Lower lobe of right lung (tissue), 2 donors: ENCODE results near the gene PA2G4. TPM values are rescaled to one million over a fixed set of nuclear protein-coding genes. Genes with fewer than 3 reads are reported as not detected.
"Not testable (repeated sequence)": the region's sequence is repeated elsewhere in the genome, so short reads cannot be mapped to it uniquely, and the experiment has no call there.

Experiments used
- ATAC-seq, 2 donors: fragments of 200-7000 bp; cut with Tn5 transposase; one replicate each; pipeline ENCODE4 v1.9.1; 2020 to 2022; ENCODE audit warnings: mild to moderate bottlenecking in 2 of 2, moderate library complexity in 2 of 2
- DNase-seq: peaks from one replicate; pipeline ENCODE4 v3.0.0-alpha.2; 2020
- H3K27ac ChIP-seq: fragments of 200-600 bp; one replicate; pipeline ENCODE4 v1.8.0; 2022
- H3K27me3 ChIP-seq: fragments of 200-600 bp; one replicate; pipeline ENCODE4 v1.8.0; 2022; ENCODE audit warnings: low read depth
- H3K36me3 ChIP-seq: fragments of 200-600 bp; one replicate; pipeline ENCODE4 v1.8.0; 2022; ENCODE audit warnings: mild to moderate bottlenecking
- H3K4me1 ChIP-seq: fragments of 200-600 bp; one replicate; pipeline ENCODE4 v1.8.0; 2022
- H3K4me3 ChIP-seq: fragments of 200-600 bp; one replicate; pipeline ENCODE4 v1.8.0; 2022; ENCODE audit warnings: mild to moderate bottlenecking
- H3K9me3 ChIP-seq: fragments of 200-600 bp; one replicate; pipeline ENCODE4 v1.8.0; 2022
- intact Hi-C: fragments of 100-400 bp; cut with DNase I; formaldehyde crosslinking; loops from one replicate; pipeline ENCODE4 v1.11.0; 2022
- long read RNA-seq: library from polyadenylated mRNA; unstranded; transcript quantifications from one replicate; pipeline ENCODE4 v2.0.0, GENCODE V29; 2021
- total RNA-seq: library from RNA; stranded (reverse); fragmentation: NEBNext Ultra II Directional; extraction: Animal tissue kit (Norgen Biotek cat#: 25700); gene quantifications from one replicate; pipeline ENCODE4 v1.2.1, GENCODE V29; 2021
- TF ChIP-seq, protein P1 (sequence below): fragments of 200-600 bp; IDR thresholded peaks from one replicate; pipeline ENCODE4 v1.8.0; 2022; ENCODE audit warnings: antibody characterized with exemption, mild to moderate bottlenecking
- donor health status: DM: no; HTN: yes; CAD: no; lungs with severe emphysema.

PA2G4 gene
- 69.4 TPM for total RNA-seq
- long read RNA-seq, transcript PA2G4-201 (13 exons, 2,577 nt), result major isoform, 79 of 133 reads
- long read RNA-seq, partial matches to known transcripts, result 48 of 133 reads
- long read RNA-seq, other reads (novel, unspliced or antisense), result 4 of 133 reads

DNA sequence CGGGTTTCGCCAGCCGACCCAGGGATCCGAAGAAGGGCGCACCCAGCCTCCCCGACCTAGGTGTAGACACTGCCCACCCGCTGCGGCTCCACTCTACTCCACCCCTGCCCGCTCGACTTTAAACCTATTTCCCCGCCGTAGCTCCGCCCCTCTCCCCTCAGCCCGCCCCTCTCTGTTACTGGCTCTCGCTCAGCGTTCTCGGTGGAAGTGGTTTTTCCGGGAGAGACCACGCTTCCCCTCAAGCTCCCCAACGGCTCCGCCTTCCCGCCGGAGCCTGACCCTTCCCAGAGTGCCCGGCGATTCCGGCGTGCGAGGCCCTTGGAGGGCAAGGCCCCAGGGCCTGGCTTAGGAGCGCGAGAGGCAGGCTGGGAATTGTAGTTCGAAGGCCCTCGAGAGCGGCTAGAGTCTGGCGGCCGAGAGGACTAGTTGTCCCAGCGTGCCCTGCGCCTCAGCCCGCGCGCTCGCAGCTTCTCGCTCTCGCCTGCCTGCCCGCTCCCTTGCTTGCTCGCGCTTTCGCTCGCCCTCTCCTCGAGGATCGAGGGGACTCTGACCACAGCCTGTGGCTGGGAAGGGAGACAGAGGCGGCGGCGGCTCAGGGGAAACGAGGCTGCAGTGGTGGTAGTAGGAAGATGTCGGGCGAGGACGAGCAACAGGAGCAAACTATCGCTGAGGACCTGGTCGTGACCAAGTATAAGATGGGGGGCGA lies at the start of gene PA2G4:
PA2G4 (plus strand) TSS at position 451 of the 706 bp plus-strand sequence; CDS start at position 630, 179 bp downstream.
- peak within 1 kb of the TSS; percentile 85 for H3K27ac ChIP-seq
- peak within 1 kb of the TSS; percentile 95 for H3K4me3 ChIP-seq
- DNase-seq, result peak; percentile 99
- H3K4me1 ChIP-seq, result peaks cover 28% of the 10 kb centered on the region
- H3K9me3 ChIP-seq, result no peaks in the 10 kb centered on the region
- TF ChIP-seq, protein P1, sequence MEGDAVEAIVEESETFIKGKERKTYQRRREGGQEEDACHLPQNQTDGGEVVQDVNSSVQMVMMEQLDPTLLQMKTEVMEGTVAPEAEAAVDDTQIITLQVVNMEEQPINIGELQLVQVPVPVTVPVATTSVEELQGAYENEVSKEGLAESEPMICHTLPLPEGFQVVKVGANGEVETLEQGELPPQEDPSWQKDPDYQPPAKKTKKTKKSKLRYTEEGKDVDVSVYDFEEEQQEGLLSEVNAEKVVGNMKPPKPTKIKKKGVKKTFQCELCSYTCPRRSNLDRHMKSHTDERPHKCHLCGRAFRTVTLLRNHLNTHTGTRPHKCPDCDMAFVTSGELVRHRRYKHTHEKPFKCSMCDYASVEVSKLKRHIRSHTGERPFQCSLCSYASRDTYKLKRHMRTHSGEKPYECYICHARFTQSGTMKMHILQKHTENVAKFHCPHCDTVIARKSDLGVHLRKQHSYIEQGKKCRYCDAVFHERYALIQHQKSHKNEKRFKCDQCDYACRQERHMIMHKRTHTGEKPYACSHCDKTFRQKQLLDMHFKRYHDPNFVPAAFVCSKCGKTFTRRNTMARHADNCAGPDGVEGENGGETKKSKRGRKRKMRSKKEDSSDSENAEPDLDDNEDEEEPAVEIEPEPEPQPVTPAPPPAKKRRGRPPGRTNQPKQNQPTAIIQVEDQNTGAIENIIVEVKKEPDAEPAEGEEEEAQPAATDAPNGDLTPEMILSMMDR, result no peak
- no peaks in the 10 kb centered on the region for H3K27me3 ChIP-seq
- ATAC-seq, result peak; percentile 98
- intact Hi-C loops, result no loop called here
- H3K36me3 ChIP-seq, result peaks cover 41% of the 10 kb centered on the region

DNA sequence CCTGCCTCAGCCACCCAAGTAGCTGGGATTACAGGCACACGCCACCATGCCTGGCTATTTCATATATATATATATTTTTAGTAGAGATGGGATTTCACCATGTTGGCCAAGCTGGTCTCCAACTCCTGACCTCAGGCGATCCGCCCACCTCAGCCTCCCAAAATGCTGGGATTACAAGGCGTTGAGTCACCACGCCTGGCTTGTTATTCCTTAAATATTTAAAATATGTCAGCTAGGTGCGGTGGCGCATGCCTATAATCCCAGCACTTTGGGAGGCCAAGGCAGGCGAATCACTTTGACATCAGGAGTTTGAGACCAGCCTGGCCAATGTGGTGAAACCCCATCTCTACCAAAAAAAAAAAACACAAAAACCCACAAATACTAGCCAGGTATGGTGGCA lies 44.4 kb upstream of the PA2G4 start:
- H3K36me3 ChIP-seq, H3K9me3 ChIP-seq, ATAC-seq, DNase-seq, intact Hi-C loops, H3K27ac ChIP-seq, H3K4me1 ChIP-seq, H3K27me3 ChIP-seq, H3K4me3 ChIP-seq: not testable (repeated sequence)

DNA sequence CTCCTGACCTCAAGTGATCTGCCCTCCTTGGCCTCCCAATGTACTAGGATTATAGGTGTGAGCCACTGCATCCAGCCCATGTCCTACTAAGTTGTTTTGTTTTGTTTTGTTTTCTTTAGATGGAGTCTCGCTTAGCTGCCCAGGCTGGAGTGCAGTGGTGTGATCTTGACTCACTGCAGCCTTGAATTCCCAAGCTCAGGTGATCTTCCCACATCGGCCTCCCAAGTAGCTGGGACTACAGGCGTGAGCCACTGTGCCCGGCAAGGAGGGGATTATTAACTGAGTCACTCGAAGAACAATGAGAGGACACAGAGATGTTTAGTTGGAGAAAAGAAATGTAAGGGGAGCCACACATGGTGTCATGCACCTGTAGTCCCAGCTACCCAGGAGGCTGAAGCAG lies 42.4 kb upstream of the PA2G4 start:
- Histone ChIP-seq H3K27ac (no peak overlapping the region), H3K4me1 (no peaks in the 10 kb centered on the region), H3K4me3 (no peak overlapping the region), H3K36me3 (no peaks in the 10 kb centered on the region), H3K27me3 (no peaks in the 10 kb centered on the region), H3K9me3 (no peaks in the 10 kb centered on the region)
- TF ChIP-seq, protein P1, result no peak
- intact Hi-C loops, result no loop called here
- DNase-seq (no peak), ATAC-seq (no peak)

DNA sequence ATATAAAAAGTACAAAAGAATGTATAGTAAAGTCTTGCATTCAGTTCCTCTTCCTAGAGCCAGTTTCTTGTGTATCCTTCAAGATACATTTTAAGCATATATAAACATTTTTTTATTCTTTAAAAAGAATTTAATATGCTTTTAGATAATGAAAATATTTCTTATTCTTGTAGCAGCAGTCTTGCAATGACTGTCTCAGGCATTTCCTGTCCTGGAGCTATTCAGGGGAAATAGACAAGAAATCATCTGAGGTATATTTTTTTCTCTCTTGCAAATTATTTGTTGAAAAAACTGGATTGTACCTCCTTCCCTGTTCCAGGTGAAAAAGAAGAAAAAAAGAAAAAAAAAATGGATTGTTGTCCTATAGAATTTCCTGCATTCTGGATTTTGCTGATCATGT lies 41.4 kb upstream of the PA2G4 start:
- no peak for ATAC-seq
- H3K9me3 ChIP-seq, result no peaks in the 10 kb centered on the region
- intact Hi-C loops, result no loop called here
- no peaks in the 10 kb centered on the region for H3K4me1 ChIP-seq
- DNase-seq, result no peak
- no peaks in the 10 kb centered on the region for H3K27me3 ChIP-seq
- H3K36me3 ChIP-seq, result no peaks in the 10 kb centered on the region
- TF ChIP-seq, protein P1, result no peak
- H3K4me3 ChIP-seq, result no peak overlapping the region
- H3K27ac ChIP-seq, result no peak overlapping the region

DNA sequence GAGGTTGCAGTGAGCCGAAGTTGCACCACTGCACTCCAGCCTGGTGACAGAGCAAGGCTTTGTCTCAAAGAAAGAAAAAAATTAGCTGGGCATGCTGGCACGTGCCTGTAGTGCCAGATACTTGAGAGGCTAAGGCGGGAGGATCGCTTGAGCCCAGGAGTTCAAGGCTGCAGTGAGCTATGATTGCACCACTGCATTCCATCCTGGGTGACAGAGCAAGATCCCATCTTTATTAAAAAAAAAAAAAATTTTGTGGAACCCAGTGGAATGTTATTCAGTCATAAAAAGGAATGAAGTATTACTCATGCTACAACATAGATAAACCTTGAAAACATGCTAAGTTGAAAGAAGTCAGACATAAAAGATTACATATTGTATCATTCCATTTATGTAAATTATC lies 32.7 kb upstream of the PA2G4 start:
- Histone ChIP-seq H3K27me3 (no peaks in the 10 kb centered on the region), H3K9me3 (no peaks in the 10 kb centered on the region), H3K4me1 (no peaks in the 10 kb centered on the region), H3K27ac (no peak overlapping the region), H3K36me3 (no peaks in the 10 kb centered on the region), H3K4me3 (no peak overlapping the region)
- ATAC-seq (no peak), DNase-seq (no peak)
- intact Hi-C loops, result no loop called here
- TF ChIP-seq, protein P1, result no peak

DNA sequence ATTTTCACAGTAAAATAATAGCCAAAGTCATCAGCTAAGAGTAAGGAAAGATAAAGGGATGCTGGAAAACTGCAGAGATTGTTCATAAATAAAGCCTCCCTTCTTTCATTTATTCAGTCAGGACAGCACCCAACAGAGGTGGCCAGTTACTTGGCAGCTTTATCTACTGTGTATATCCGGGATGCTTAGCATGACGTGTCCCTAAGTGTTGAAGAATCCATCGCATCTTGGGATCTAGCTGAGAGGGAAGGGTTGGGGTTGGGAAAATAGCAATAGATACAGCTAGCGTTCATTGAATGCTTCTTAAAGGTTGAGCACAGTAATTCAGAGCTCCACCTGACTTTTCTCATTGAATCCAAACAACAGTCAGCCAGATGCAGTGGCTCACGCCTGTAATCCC lies 30.0 kb upstream of the PA2G4 start:
- no peak for DNase-seq
- peaks cover 4% of the 10 kb centered on the region for H3K4me1 ChIP-seq
- no peaks in the 10 kb centered on the region for H3K36me3 ChIP-seq
- peaks cover under 1% of the 10 kb centered on the region for H3K27me3 ChIP-seq
- TF ChIP-seq, protein P1, result no peak
- H3K27ac ChIP-seq, result no peak overlapping the region
- ATAC-seq, result no peak
- H3K9me3 ChIP-seq, result no peaks in the 10 kb centered on the region
- intact Hi-C loops, result no loop called here
- H3K4me3 ChIP-seq, result no peak overlapping the region

DNA sequence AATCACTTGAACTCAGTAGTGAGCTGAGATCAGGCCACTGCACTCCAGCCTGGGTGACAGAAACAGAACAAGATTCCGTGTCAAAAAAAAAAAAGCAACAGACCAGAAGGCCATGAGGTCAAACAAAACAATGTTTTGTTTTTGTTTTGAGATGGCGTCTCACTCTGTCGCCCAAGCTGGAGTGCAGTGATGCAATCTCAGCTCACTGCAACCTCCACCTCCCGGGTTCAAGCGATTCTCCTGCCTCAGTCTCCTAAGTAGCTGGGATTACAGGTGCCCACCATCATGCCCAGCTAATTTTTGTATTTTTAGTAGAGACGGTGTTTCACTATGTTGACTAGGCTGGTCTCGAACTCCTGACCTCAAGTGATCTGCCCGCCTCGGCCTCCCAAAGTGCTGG lies 26.4 kb upstream of the PA2G4 start:
- DNase-seq, H3K4me3 ChIP-seq, H3K36me3 ChIP-seq, ATAC-seq, intact Hi-C loops, H3K27ac ChIP-seq, H3K9me3 ChIP-seq: not testable (repeated sequence)
- peaks cover 17% of the 10 kb centered on the region for H3K4me1 ChIP-seq
- H3K27me3 ChIP-seq, result peaks cover 16% of the 10 kb centered on the region
